ENCODE measurements around the gene OSBPL10.

OSBPL10 gene

DNA sequence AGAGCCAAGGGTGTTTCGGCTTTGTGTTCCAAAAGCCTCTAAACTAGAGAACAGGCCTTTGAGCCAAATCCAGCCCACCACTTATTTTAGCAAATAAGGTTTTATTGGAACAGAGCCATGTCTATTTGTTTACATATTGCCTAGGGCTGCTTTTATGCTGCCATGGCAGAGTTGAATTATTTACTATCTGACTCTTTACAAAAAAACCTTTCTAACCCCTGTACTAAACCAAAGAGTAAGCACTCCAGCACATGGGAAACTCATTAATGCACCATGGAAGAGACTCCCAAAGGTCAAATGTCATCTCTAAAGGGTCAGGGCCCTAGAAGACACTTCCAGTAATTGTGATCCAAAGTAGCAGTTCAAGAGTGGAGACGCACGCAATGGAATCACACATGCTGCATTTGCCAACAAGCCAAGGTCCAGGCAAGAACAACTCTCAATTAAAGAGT lies 22.3 kb downstream of the OSBPL10 start:
- no peak for DNase-seq (ENCODE audit: low read depth)

DNA sequence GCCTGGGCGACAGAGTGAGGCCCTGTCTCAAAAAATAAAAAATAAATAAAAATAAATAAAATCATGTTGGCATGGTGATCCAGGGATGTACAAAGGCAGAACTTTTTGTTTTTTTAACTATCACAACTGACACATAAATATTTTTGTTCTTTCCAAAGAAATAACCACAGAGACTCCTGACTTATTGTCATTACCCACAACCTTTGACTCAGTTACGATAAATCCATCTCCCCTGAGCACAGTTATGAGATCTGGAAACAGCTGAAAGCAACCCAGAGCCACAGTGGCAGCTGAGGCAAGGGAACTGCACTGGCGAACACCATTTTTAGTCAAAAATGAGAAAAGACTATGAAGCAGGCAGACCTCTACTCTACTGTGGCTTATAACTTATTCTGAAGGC lies 24.0 kb downstream of the OSBPL10 start:
- no peak for DNase-seq (ENCODE audit: low read depth)

DNA sequence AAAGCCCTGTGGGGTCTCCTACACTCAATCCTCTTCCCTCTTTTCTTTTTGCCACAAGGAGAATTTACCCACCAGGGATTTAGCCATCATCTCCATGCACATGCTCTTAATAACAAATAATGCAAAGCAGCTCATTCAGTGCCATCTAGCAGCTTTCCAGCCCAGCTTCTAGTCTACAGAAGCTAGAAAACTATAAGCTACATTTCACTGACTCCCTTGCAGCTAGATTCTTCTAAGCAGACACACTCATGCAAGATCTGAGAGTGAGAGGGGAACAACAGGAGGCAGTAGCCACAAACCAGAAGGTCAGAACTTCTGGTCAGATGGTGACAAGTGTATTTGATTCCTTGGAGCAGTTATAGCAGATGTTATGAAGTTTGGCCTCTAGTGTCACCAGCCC lies 25.5 kb downstream of the OSBPL10 start:
- DNase-seq (ENCODE audit: low read depth) = no peak

DNA sequence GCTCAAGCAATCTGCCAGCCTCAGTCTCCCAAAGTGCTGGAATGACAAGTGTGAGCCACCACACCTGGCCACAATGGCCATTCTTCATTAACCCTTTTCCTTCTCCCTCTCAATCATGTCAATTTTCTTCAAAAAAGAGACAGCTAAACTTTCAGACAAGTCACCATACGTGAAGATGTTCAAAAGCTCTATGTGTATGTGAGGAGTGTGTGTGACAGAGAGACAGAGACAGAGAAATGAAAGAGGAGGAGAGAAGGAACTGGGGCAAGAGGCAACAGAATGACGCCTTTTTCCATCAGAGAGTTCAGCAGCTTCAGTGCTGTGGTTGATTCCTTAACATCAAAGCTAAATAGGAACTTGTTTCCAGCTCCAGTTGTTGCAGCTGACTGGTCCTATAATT lies 27.4 kb downstream of the OSBPL10 start:
- DNase-seq (ENCODE audit: low read depth) = no peak

DNA sequence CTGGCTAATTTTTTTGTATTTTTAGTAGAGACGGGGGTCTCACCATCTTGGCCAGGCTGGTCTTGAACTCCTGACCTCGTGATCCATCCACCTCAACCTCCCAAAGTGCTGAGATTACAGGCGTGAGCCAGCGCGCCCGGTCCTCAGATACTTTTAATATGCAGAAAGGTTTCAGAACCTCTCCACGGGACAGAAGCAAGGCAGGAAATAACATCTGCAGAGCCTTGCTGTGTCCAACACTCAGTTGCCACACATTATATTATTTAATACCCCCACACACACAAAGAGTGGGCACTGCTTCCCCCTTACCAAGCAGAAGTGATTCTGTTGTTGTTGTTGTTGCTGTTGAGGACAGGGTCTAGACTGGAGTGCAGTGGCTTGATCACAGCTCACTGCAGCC lies 28.0 kb downstream of the OSBPL10 start:
- no peak for DNase-seq (ENCODE audit: low read depth)

DNA sequence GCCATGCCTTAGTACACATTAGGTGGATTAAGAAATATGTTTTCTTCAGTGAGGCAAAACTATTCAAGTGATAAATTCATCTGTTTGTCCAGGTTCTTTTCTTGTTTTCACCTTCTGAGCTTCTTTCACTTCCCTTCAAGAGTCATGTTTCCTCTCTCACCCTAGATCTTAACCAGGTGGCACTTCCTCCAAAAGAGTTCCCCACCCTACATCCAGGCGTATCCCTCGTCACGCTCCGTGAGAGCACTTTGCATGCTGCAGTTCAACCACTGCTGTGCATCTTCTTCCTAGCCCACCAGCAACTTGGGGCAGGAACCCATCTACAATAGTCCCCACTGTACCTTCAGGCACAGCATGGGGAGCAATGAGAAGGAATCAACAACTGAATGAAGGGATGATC lies 28.9 kb downstream of the OSBPL10 start:
- no peak for DNase-seq (ENCODE audit: low read depth)

DNA sequence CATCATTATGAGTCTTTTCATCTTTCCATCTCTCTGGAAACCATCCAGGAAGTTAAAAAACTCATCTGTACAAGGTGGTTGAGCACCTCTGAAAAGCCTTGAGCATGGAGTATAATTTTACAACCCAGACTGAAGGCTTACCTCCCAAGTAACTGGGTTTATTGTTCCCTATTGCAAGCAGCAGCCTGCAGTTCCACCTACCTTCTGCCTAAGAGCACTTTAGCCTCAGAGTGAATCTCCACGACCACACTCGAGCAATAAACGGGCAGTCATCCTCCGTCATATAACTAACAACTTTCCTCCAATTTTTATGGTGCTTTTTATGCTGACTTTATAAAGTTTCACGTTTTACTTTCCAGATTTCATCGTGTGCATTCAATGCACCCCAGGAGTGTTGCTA lies 32.8 kb downstream of the OSBPL10 start:
- DNase-seq (ENCODE audit: low read depth) = no peak

DNA sequence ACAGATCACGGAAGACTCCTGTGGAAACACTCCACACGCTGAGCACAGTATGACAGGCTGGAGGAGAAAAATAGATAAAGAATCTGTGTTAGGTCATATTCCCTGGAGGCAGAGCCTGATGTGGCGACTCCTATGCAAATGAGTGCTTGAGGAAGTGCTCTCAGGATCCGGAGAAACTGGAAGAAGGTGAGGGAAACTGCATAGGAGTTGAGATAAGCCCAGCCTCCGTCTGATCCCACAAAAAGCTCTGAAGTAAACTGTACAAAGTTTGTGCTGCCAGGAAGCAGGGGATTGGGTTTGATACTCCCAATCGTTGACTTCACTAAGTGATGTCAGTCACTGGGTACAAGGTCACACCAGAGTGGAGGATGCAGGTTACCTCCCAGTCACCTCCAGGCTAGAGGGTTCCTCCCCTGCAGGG lies 33.4 kb downstream of the OSBPL10 start:
- DNase-seq (ENCODE audit: low read depth) = no peak

DNA sequence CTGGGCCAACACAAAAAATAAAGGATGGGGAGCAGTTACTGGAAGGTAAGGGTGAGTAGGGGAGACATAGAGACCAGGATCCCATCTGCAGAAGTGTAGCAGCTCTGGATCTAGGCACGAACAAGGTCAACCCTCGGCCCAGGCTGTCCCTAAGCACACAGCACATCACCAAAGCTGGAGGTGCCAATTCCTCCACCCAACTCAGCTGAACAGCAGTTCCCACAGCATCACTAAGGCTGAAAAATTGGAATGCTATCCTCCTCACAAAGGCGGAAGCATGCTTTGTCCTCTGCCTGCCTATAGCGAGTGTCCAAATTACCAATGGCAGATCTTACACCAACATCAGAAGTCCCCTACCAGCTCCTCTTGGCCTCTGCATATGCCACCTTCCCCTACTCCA lies 33.9 kb downstream of the OSBPL10 start:
- no peak for DNase-seq (ENCODE audit: low read depth)

DNA sequence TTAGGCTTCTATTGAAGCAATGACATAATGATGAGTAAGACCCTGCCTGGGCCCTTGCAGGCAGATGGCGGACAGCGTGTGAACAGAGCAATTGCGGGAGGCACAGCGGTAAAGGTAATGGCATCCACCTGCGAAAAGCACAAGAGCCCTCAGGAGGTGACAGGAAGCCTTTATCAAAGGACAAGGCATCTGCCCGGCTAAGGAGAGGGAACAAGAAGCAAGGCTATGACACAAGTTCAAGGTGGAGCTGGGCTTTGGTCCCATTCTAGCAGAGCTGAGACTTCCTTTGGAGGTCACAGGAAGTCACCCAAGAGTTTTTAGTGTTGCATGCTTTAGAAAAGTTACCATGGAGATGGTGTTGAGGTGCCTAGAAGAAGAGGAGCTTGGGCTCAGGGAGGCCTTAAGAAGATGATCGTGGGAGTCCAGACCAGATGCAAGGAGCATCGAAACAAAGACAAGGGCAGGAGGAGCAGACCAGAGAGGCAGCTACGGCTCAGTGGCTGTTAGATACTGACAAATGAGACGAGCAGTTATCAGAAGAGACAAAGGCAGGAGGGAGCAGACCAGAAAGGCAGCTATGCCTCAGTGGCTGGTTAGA lies 34.5 kb downstream of the OSBPL10 start:
- DNase-seq (ENCODE audit: low read depth) = no peak

DNA sequence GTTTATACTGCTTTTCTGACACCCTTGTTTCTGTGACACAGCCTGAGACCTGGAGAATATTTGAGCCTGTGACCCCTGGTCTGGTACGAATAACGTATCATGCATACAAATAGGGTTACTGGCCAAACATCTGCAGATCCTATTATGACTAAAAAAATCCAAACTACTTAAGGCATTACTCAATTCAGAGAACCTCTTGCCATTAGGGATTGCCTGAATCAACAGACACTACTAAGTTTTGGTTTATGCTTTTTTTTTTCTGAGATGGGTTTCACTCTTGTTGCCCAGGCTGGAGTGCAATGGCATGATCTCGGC lies 35.4 kb downstream of the OSBPL10 start:
- no peak for DNase-seq (ENCODE audit: low read depth)

DNA sequence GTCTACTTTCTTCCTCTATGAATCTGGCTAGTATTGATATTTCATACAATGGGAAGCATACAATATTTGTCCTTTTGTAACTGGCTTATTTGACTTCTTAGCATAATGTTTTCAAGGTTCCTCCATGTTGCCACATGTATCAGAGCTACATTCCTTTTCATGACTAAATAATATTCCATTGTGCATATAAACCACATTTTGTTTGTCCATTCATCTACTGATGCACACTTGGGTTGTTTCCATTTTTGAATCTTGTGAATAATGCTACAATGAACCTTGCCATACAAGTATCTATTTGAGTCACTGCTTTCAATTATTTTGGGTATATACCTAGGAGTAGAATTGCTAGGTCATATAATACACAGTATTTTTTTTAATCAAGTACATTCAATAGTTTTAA lies 38.0 kb downstream of the OSBPL10 start:
- DNase-seq (ENCODE audit: low read depth) = no peak

DNA sequence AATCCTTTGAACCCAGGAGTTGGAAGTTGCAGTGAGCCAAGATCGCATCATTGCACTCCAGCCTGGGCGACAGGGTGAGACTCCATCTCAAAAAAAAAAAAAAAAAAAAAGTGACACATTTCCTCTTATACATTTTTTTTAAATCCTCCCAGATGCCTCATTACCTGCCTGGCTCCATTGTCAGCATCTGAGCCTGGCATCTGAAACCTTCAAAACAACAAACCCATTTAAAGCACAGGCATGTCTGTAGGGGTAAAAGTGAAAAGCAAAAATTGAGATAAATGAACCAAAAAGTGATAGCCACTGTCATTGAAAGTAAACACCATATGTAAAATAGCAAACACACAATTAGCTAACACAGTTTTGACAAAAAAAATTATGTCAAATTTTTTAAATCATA lies 38.6 kb downstream of the OSBPL10 start:
- no peak for DNase-seq (ENCODE audit: low read depth)

DNA sequence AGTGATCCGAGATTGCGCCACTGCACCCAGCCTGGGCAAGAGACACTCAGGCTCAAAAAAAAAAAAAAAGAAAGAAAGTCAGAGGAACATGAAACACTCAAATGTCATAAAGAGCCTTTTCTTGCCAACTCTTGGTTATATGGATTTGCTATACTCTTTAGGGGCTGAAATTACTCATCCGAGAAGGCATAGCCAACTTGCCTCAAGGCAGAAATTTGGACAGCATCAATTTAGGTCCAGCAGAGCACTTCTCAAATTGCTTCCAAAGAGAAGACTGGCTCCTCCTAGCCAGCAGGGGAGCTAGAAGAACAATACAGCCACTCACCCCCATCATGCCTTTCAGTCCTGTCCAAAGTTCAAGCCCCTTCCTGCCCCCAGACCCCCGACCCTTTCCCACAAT lies 43.8 kb downstream of the OSBPL10 start:
- no peak for DNase-seq (ENCODE audit: low read depth)

DNA sequence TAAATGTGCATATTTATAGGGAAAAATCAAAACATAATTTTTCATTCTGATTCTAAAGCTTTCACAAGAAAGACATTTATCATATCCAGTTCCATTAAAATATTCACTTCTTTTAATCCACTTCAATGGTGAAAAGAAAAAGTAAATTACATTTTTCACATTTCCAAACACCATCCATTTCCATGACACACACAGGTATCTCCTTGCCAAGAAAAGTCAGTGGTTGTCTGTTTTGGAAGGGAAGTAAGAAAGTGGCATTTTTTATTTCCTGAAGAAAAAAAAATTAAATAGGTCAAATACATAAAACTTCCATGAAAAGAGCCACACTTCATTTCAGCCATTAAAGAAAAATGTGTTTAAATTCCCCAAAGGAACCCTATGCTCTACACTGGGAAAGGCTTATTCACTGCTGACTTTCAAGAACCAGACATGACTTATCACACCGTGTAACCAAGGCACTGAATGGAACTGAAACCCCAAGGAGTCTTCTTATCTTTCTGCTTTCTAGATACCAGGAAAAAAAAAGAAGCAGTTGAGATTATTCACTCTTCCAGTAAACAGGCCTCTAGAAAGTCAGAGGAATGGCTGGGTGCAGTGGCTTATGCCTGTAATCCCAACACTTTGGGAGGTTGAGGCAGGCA lies 44.5 kb downstream of the OSBPL10 start:
- no peak for DNase-seq (ENCODE audit: low read depth)

DNA sequence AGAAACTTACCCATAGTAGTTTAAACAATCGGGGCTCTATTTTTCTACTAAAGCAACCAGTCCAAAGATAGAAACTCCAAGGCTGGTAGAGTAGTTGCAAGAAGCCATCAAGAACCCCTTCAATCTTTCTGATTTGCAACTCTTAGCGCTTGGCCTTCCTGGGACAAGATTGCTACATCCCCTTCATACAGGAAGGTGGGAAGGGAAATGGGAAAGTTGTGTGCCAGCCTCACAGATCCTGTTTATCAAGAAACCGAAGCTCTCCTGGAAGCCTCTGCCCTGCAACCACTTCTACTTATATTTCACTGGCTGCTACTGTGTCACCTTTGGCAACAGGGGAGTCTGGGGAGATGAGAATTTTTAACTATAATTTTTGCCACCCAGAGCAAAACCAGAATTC lies 46.2 kb downstream of the OSBPL10 start:
- no peak for DNase-seq (ENCODE audit: low read depth)

DNA sequence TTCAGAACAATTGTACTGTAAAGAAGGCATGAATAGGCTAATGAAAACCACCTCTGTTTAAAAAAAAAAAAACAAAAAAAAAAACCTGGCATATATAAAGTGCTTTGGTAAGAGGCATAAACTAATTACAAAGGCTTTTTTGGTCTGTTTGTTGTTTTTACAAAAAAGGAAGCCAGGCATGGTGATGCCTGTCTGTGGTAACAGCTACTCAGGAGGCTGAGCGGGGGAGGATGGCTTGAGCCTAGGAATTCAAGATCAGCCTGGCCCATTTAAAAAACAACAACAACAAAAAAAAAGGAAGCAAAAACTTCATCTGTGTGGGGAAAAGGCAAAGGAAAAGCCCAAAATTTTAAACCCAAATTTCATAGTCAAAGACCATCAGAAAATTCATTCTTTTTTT lies 47.0 kb downstream of the OSBPL10 start:
- no peak for DNase-seq (ENCODE audit: low read depth)

DNA sequence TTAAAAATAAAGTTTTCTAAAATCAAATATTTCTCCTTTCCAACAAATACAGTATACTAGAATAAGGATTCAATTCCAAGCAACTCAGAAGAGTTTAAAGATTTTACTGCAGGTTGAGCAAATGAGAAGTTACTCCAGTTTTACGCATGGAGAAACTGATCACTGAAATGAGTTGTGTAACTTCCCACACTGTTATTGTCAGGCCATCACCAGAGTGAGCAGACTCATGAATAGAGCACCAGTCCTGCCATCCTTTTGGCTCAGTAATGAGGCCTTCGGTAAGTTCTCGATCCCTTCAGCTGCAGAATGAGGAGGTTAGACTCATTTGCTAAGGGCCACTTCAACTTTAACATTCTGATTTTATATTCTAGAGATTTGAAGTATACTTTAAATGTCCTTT lies 48.1 kb downstream of the OSBPL10 start:
- no peak for DNase-seq (ENCODE audit: low read depth)

DNA sequence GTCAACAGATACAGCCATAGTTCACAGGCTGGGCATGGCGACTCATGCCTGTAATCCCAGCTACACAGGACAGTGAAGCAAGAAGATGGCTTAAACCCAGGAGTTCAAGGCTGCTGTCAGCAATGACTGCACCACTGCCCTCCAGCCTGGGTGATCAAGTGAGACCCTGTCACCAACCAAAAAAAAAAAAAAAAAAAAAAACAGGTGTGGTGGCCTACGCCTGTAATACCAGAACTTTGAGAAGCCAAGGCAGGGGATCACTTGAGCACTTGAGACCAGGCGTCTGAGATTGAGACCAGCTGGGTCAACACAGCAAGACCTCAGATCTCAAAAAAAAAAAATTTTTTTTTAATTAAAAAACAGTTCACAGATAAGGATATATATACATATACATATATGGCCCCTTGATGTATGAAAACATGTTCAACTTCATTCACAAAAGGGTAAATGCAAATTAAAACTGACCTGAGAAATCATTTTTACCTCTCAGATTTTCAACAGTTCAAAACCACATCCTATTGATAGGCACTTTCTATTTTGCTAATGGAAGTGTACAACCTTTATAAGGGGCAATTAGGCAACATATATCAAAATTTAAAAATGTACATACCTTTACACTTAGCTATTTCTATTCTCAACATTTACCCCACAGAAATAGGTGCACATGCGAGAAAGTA lies 51.1 kb downstream of the OSBPL10 start:
- DNase-seq (ENCODE audit: low read depth) = no peak

DNA sequence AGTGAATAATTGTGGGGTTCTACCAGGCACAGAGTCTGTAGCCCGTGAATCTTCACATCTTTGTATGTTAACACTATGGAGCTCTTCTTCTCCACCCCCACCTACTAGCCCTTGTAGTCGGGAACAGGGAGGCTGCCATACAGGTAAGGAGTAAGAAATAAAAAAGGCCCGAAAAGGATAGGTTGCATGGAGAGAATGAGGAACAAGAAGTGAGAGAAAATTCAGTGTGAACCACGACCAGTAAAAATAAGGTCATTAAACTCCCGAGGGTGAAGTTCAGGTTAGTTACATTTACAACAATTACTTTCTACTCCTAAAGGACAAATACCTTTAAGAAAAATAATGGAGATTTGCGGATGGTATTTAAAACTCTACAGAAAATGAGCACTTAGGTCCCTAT lies 53.3 kb downstream of the OSBPL10 start:
- no peak for DNase-seq (ENCODE audit: low read depth)

DNA sequence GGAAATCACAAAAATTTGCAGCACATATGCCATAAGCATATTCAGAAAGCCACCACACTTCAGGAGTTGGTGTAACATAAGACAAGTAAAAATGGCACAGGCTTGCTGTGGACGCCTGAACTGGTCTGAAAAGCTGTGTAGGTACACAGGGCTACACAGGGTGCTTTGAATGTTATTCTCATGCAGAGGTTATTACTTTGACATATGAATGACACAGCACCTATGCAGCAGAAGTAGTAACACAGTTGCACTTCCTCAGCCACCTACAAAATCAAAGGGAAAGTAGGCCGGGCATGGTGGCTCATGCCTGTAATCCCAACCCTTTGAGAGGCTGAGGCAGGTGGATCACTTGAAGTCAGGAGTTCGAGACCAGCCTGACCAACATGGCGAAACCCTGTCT lies 54.5 kb downstream of the OSBPL10 start:
- DNase-seq (ENCODE audit: low read depth) = no peak

DNA sequence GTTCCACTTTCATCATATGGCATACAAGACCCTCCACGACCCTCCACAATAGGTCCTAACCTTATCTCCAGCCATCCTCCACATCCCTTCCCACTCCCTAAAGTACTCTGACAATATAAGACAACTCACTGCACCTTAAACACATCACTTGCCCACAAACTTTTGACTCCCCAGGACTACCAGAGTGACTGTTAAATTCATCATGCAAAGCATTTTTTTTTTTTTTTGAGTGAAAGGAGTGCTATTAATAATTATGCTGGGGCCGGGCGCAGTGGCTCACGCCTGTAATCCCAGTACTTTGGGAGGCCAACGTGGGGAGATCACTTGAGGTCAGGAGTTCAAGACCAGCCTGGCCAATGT lies 55.8 kb downstream of the OSBPL10 start:
- DNase-seq (ENCODE audit: low read depth) = no peak

DNA sequence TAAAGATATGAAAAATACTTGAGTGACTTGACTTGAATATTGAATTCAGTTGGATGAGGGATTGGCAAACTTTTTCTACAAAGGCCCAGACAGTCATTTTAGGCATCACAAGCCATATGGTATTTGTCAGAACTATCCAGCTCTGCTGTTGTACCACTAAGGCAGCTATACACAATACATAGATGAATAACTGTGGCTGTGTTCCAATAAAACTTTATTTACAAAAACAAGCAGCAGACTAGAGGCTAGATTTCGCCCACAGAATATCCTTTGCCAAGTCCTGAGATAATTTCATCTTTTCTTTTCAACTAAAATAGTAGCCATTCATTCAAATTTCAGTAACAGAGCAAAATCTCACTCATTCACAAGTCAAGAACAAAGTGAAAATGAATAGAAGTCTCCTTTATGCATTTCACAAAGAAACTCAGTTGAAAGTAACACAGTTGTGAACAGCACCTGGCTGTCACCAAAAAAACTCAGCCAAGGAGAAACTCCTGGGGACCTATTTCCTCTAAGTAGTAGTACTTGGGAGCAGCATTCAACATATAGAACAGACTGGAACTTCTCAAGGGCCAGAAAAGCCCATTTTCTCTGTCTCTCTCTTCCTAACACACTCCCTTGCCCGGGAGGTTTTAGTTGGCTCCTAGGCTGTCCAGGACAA lies 56.3 kb downstream of the OSBPL10 start:
- DNase-seq (ENCODE audit: low read depth) = no peak

DNA sequence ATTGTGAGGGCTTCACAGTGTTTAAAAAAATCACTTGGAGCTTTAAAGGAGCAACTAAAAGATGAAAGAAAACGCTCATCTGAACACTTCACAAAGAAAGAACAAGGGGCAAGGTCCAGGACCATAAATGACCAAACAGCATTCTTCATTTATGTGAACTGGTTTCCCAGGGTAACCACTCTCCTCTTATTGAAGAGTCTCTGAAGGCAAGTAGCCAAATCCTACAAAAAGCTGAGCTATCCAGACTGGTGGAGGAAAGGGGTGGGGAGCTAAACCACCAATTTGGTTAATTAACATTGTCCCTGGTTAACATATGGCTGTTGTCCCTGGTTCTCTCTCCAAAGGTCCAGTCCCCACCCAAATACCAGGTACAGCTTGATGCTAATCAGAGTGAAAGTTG lies 58.1 kb downstream of the OSBPL10 start:
- no peak for DNase-seq (ENCODE audit: low read depth)

Data from T-helper 22 cell (primary cell).